Measurements from ENCODE around the gene QDPR.
"Not testable (repeated sequence)": the region's sequence is repeated elsewhere in the genome, so short reads cannot be mapped to it uniquely, and the experiment has no call there.

QDPR gene

DNA sequence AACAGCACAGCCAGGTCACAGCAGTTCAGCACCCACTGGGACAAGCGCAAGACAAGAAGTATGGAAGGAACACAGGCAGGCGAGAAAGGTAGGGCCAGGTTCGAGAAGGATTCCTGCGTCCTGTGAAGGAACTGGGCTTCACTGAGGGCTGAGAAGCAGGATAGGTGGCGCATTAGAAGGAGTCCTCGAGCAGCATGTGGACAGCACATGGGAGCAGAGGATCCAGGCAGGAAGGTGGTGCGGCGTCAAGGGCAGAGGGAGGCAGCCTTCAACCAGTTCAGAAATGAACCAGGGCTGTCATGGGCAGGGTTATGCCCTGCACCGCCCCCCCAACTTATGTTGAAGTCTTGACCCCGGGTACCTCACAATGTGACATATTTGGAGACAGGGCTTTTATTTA, 34.3 kb upstream of the QDPR start:
- in situ Hi-C loops (cut with MboI; ENCODE audit: low pct_unique_long_range_greater_than_20kb, low sequenced_read_pairs, unreplicated experiment), result loop anchor here (25.0 kb wide), 1 partner anchor 1041 kb away; no protein-coding TSS in a partner anchor
- TF ChIP-seq, protein P1, sequence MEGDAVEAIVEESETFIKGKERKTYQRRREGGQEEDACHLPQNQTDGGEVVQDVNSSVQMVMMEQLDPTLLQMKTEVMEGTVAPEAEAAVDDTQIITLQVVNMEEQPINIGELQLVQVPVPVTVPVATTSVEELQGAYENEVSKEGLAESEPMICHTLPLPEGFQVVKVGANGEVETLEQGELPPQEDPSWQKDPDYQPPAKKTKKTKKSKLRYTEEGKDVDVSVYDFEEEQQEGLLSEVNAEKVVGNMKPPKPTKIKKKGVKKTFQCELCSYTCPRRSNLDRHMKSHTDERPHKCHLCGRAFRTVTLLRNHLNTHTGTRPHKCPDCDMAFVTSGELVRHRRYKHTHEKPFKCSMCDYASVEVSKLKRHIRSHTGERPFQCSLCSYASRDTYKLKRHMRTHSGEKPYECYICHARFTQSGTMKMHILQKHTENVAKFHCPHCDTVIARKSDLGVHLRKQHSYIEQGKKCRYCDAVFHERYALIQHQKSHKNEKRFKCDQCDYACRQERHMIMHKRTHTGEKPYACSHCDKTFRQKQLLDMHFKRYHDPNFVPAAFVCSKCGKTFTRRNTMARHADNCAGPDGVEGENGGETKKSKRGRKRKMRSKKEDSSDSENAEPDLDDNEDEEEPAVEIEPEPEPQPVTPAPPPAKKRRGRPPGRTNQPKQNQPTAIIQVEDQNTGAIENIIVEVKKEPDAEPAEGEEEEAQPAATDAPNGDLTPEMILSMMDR (IDR thresholded peaks at IDR 0.05; ENCODE audit: extremely low read depth, insufficient read depth, missing control alignments), result no peak
- DNase-seq (ENCODE audit: low spot score), result no peak

DNA sequence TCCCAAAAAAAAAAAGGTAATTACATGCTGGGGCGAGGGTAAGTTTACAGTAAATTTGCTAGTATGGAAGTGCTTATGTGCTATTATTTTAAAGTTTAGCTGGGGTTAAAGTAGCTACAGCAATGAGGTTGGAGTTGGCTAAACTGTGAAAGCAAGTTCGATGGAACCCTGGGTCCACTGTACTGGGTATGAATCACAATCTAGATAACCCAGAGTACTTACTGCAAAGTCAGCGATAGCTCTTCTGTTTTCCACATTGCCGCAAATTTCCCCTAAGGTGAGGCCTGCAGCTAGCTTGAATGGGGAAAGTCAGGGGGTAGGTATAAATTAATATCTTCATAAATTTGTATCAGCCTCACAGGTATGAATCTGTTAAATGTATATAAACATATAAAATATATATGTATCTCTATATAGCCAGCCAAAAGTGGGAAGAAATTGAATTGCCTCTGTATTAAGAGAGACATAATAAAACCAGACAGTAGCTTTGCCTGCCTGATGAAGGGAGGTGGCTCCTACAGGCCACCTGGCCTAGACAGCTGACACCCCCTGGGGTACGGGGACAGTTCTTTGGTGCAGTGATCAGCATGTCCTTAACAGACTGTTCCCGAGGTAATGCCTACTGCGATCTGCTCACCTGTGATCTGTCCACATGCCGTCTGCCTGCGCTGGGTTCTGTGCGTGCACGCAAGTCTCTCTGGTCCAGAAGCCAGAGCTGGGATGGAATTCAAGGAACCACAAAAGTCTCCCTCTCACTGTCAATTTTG, 33.7 kb upstream of the QDPR start:
- TF ChIP-seq, protein P1 (IDR thresholded peaks at IDR 0.05; ENCODE audit: extremely low read depth, insufficient read depth, missing control alignments), result no peak
- in situ Hi-C loops (cut with MboI; ENCODE audit: low pct_unique_long_range_greater_than_20kb, low sequenced_read_pairs, unreplicated experiment), result loop anchor here (25.0 kb wide), 1 partner anchor 1042 kb away; no protein-coding TSS in a partner anchor
- no peak for DNase-seq (ENCODE audit: low spot score)

DNA sequence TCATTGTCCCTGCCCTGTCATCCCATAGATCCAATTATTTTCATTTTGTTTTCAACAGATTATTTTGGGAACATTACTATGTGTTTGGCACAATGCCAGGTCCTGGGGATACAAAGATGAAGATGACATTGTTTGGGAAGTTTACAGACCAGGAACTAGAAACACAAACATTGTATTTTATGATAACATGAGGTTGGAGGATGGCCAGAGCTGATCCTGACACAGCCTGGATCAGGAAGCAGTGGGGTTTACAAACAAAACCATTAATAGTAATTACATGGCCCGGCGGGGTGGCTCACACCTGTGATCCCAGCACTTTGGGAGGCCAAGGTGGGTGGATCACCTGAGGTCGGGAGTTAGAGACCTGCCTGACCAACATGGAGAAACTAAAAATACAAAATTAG, 32.9 kb upstream of the QDPR start:
- in situ Hi-C loops (cut with MboI; ENCODE audit: low pct_unique_long_range_greater_than_20kb, low sequenced_read_pairs, unreplicated experiment), result loop anchor here (25.0 kb wide), 1 partner anchor 1042 kb away; no protein-coding TSS in a partner anchor
- no peak for DNase-seq (ENCODE audit: low spot score)
- TF ChIP-seq, protein P1 (IDR thresholded peaks at IDR 0.05; ENCODE audit: extremely low read depth, insufficient read depth, missing control alignments), result no peak

DNA sequence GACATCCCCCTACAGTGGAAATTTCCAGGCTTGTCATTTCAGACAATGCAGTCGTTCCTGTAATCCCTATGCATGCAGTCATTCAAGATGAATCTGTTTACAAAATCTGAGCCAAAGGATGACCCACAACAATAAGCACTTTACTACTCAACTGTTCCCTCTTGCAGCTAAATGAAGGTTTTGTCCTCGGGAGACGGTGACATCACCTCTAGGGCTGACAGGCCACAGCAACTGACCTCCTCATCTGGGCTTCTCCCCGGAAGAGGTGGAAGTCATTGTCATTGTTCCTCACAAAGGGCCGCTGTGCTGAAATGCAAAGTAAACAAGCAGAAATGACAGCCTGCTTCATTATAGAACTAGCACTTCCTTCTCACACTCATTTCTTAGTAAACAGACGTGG, 32.3 kb upstream of the QDPR start:
- DNase-seq (ENCODE audit: low spot score), result no peak
- TF ChIP-seq, protein P1 (IDR thresholded peaks at IDR 0.05; ENCODE audit: extremely low read depth, insufficient read depth, missing control alignments), result no peak
- in situ Hi-C loops (cut with MboI; ENCODE audit: low pct_unique_long_range_greater_than_20kb, low sequenced_read_pairs, unreplicated experiment), result loop anchor here (25.0 kb wide), 1 partner anchor 1043 kb away; no protein-coding TSS in a partner anchor

DNA sequence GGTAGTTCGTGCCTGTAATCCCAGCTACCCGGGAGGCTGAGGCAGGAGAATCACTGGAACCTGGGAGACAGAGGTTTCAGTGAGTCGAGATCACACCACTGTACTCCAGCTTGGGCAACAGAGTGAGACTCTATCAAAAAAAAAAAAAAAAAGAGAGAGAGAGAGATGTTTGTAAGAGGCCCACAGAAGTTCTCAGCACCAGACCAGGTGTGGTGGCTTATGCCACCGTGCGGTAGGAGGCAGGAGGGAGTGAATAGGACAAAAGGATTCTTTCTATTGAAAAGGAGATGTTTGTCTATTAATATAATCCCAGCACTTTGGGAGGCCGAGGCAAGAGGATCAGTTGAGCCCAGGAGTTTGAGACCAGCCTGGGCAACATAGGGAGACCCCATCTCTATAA, 25.2 kb upstream of the QDPR start:
- in situ Hi-C loops (cut with MboI; ENCODE audit: low pct_unique_long_range_greater_than_20kb, low sequenced_read_pairs, unreplicated experiment), result loop anchor here (25.0 kb wide), 1 partner anchor 1050 kb away; no protein-coding TSS in a partner anchor
- DNase-seq (ENCODE audit: low spot score), result not testable (repeated sequence)

DNA sequence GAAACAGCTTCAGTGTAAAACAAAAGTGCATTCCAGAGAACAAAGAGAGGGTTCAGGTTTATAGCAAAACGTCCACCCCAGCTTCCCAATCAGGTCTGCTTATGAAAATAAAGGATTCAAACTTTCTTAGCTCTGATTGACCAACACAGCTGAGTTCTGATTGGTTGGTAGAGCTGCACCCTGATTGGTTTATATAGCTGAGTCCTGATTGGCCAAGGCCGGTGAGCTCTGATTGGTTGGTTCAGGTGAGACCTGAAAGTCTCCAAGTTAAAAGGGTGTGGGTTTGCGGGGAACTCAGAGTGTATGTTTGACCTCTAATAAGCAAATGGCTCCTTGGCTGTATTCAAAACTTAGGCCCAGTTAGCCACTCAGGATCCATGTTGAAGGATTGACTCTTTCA, 24.0 kb upstream of the QDPR start:
- TF ChIP-seq, protein P1 (IDR thresholded peaks at IDR 0.05; ENCODE audit: extremely low read depth, insufficient read depth, missing control alignments), result no peak
- no peak for DNase-seq (ENCODE audit: low spot score)
- in situ Hi-C loops (cut with MboI; ENCODE audit: low pct_unique_long_range_greater_than_20kb, low sequenced_read_pairs, unreplicated experiment), result loop anchor here (25.0 kb wide), 1 partner anchor 1051 kb away; no protein-coding TSS in a partner anchor

DNA sequence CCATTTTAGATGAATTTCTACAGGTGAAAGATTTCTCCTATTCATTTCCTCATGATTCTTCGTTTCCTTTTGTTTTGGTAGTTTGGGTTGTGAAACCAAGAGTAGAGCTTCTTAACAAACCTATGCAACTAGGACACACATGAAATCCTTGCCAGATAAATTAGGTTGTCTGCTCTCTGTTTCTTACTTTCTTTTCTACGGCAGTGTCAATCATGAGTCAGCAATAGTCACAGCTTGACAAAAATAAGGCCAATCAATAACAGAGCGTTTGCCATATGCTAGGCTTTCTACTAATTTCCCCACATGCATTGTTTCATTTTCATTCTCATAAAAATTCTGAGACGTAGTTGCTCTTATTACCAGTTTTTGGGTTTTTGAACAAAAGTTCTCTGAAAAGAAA, 23.4 kb upstream of the QDPR start:
- in situ Hi-C loops (cut with MboI; ENCODE audit: low pct_unique_long_range_greater_than_20kb, low sequenced_read_pairs, unreplicated experiment), result loop anchor here (25.0 kb wide), 1 partner anchor 1052 kb away; no protein-coding TSS in a partner anchor
- TF ChIP-seq, protein P1 (IDR thresholded peaks at IDR 0.05; ENCODE audit: extremely low read depth, insufficient read depth, missing control alignments), result no peak
- no peak for DNase-seq (ENCODE audit: low spot score)

Measured in GM13977 (cell line).